GM23248 (cell line): Measurements from ENCODE around the gene COX6A1. TPM values are rescaled to one million over a fixed set of nuclear protein-coding genes. Genes with fewer than 3 reads are reported as not detected.

Source experiments
- DNase-seq: peaks from one replicate; pipeline ENCODE4 v3.0.0-alpha.2; 2015
- H2AFZ ChIP-seq: fragments of 200-600 bp; sonication (generic); 2 replicates; pipeline ENCODE4 v1.6.1; 2016; ENCODE audit warnings: antibody characterized with exemption
- H3F3A ChIP-seq: fragments of 200-600 bp; sonication (generic); 2 replicates; pipeline ENCODE4 v1.6.1; 2016; ENCODE audit warnings: mild to moderate bottlenecking, antibody characterized with exemption, mixed run types; ENCODE audit not compliant: insufficient read depth
- H3K27ac ChIP-seq: fragments of 200-600 bp; sonication (generic); 2 replicates; pipeline ENCODE4 v1.5.1; 2016; ENCODE audit warnings: mild to moderate bottlenecking
- H3K27me3 ChIP-seq: fragments of 200-600 bp; sonication (generic); replicated peaks from 2 replicates; pipeline ENCODE4 v1.6.1; 2016; ENCODE audit warnings: mild to moderate bottlenecking; ENCODE audit not compliant: insufficient read depth
- H3K36me3 ChIP-seq: fragments of 200-600 bp; sonication (generic); 2 replicates; pipeline ENCODE4 v1.6.1; 2016; ENCODE audit warnings: low read depth, mild to moderate bottlenecking
- H3K4me1 ChIP-seq: fragments of 200-600 bp; sonication (generic); 2 replicates; pipeline ENCODE4 v1.6.1; 2016; ENCODE audit warnings: mild to moderate bottlenecking; ENCODE audit not compliant: insufficient read depth
- H3K4me2 ChIP-seq: fragments of 200-600 bp; sonication (generic); one replicate; pipeline ENCODE4 v1.6.1; 2016; ENCODE audit warnings: mild to moderate bottlenecking; ENCODE audit not compliant: unreplicated experiment
- H3K4me3 ChIP-seq: fragments of 200-600 bp; sonication (generic); 2 replicates; pipeline ENCODE4 v1.5.1; 2016; ENCODE audit warnings: mild to moderate bottlenecking
- H3K79me2 ChIP-seq: fragments of 200-600 bp; sonication (generic); 2 replicates; pipeline ENCODE4 v1.6.1; 2016; ENCODE audit warnings: mild to moderate bottlenecking; ENCODE audit not compliant: insufficient read depth
- H3K9ac ChIP-seq: fragments of 200-600 bp; sonication (generic); 2 replicates; pipeline ENCODE4 v1.6.1; 2016; ENCODE audit warnings: mild to moderate bottlenecking
- H3K9me2 ChIP-seq: fragments of 200-600 bp; sonication (generic); 2 replicates; pipeline ENCODE4 v1.6.1; 2016; ENCODE audit warnings: mixed run types, mild to moderate bottlenecking, moderate library complexity; ENCODE audit not compliant: insufficient read depth
- H3K9me3 ChIP-seq: fragments of 200-600 bp; sonication (generic); one replicate; pipeline ENCODE4 v1.6.1; 2017; ENCODE audit warnings: low read depth
- H4K20me1 ChIP-seq: fragments of 200-600 bp; sonication (generic); 2 replicates; pipeline ENCODE4 v1.6.0; 2016; ENCODE audit not compliant: insufficient read depth
- EZH2 ChIP-seq: fragments of 200-600 bp; sonication (generic); IDR thresholded peaks from 2 replicates; pipeline ENCODE4 v1.6.1; 2018; ENCODE audit warnings: antibody characterized with exemption, mild to moderate bottlenecking; ENCODE audit not compliant: insufficient read depth, poor library complexity, severe bottlenecking
- EZH2phosphoT487 ChIP-seq: fragments of 200-600 bp; sonication (generic); IDR thresholded peaks from 2 replicates; pipeline ENCODE4 v1.6.1; 2018; ENCODE audit warnings: antibody characterized with exemption, moderate library complexity, mild to moderate bottlenecking, low read depth; ENCODE audit not compliant: insufficient read depth
- WGBS, 2 experiments: methylation state at CpG; one replicate each; pipeline ENCODE4 v1.1.6; 2015 to 2017; ENCODE audit warnings: low lambda C conversion rate in 2 of 2, low coverage in 1 of 2; ENCODE audit errors: missing lambda C conversion rate in 2 of 2; 5-methylcytosine and 5-hydroxymethylcytosine counted together
- in situ Hi-C: fragments of 300-500 bp; cut with MboI; formaldehyde crosslinking; loops from 2 replicates; pipeline ENCODE4 v1.15.0; 2020
- polyA plus RNA-seq: library from polyadenylated mRNA; unstranded; fragments of >200 nt; fragmentation: Nextera tagmentation; extraction: Ambion mirVana; gene quantifications from 2 replicates; pipeline ENCODE4 v1.2.1, GENCODE V29; 2016
- total RNA-seq: library from RNA; depleted of rRNA; stranded (reverse); fragments of >200 nt; shearing (Covaris generic); gene quantifications from 2 replicates; pipeline ENCODE4 v1.2.3, GENCODE V29; 2014

COX6A1 gene
- total and polyA plus RNA-seq, 2 experiments from 2014 or later = 358 to 806 TPM

DNA sequence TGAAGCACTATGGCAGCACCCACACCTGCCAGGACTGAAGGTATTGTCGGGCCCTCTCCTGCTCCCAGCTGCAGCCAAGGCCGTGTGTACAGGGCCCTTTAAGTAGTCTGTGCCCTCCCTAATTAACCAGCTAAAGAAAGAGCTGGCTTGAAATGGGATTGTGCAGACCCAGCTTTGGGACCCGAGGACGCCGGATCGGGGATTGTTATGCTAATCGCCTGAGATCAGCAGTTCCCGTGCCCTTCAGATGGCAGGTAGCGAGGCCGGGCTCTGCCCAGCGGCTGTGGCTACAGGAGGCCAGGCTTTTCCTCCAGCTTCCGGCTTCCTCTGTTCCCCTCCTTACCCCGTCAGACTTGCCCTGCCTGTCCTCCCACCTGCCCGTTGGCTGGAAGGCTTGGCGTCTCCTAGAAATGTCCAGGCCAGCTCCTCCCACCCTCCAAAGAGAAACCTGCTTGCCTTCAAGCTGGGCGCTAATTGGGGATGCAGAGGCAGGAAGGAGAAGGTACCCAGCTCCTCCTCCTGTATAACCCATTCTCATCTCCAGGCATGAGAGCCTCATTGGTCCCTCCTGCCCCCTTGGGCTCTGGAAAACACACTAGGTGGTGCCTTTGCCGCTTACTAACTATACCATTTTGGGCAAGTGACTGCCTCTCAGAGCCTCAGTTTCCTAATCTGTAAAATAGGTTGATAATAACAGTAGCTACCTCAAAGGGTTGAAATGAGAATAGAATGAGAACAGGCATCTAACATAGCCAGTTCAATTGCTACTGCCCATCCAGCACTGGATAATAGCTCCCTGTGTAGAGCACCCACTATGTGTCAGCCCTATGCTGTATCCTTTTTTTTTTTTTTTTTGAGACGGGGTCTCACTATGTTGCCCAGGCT is 43.2 kb upstream of the COX6A1 start:
- Histone ChIP-seq H3K27me3 (peaks cover 21% of the 10 kb centered on the region), H3K9me2 (no peaks in the 10 kb centered on the region), H2AFZ (no peak overlapping the region), H3K79me2 (no peaks in the 10 kb centered on the region), H3F3A (no peaks in the 10 kb centered on the region), H3K36me3 (no peaks in the 10 kb centered on the region), H3K4me1 (no peaks in the 10 kb centered on the region), H3K4me2 (no peak overlapping the region), H3K9me3 (no peaks in the 10 kb centered on the region), H4K20me1 (no peaks in the 10 kb centered on the region), H3K4me3 (no peak overlapping the region), H3K9ac (no peak overlapping the region), H3K27ac (no peak overlapping the region)
- no peak for DNase-seq
- in situ Hi-C loops = no loop called here
- TF ChIP-seq EZH2 (no peak), EZH2phosphoT487 (no peak)
- 16 to 19% methylated on average over 18 of the region's 18 CpGs for WGBS, 2 experiments

DNA sequence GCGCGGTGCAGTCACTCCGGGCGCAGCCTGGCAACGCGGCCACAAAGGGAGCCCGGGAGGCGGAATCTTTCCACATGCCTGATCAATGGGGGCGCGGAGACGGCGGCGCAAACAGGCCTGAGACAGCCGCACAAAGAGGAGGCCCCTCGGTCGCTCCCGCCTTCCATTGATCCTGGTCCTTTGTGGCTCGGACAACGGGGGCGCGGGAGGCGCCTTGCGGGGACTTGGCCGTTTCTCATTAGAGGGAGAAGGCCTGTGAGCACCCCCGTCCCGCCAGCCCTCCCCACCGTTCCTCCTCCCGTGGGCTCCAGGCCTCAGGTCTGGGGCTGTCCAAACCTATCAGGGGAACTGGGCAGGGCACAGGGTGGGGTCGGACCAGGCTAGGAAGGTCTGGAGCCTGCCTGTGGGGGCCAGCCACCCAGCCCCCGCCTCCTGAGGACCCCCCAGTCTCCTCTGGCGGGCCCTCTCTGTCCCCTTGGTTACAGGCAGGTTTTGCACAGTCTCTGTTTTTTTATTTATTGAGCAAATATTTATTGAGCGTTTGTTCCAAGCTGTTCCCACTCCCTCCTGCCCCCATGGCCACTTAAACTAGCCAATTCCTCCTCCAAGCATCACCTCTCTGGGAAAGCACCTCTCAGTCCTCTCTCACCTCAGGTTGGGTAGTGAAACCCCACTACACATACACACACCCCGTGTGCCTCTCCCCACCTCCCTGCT is 39.9 kb upstream of the COX6A1 start:
- no peak overlapping the region for H3K4me3 ChIP-seq
- H2AFZ ChIP-seq = no peak overlapping the region
- H3K9me2 ChIP-seq = no peaks in the 10 kb centered on the region
- no peak overlapping the region for H3K4me2 ChIP-seq
- H3K36me3 ChIP-seq = no peaks in the 10 kb centered on the region
- no peaks in the 10 kb centered on the region for H3F3A ChIP-seq
- H4K20me1 ChIP-seq = no peaks in the 10 kb centered on the region
- no peak overlapping the region for H3K9ac ChIP-seq
- WGBS, 2 experiments = 39 to 43% methylated on average over 30 to 33 of the region's 33 CpGs
- in situ Hi-C loops = no loop called here
- H3K27me3 ChIP-seq = peaks cover 25% of the 10 kb centered on the region
- no peak for DNase-seq
- H3K9me3 ChIP-seq = no peaks in the 10 kb centered on the region
- no peaks in the 10 kb centered on the region for H3K4me1 ChIP-seq
- H3K27ac ChIP-seq = no peak overlapping the region
- no peak for TF ChIP-seq EZH2phosphoT487
- no peak for TF ChIP-seq EZH2
- H3K79me2 ChIP-seq = no peaks in the 10 kb centered on the region

DNA sequence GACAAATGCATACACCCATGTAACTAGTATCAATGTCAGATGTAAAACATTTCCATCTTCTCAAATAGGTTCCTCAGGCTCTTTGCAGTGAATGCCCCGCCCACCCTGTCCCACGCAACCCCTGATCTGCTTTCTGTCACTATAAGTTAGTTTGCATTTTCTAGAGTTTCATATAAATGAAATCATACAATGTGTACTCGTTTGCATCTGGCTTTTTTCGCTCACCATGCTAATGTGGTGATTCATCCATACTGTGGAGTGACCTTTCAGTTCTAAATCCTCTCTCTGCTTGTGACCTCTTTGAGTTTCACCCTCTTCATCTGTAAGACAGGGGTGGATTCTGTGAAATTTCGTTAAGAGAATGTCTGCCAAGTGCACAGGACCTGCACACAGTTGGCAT is 38.4 kb upstream of the COX6A1 start:
- 24 to 42% methylated on average over 5 of the region's 5 CpGs for WGBS, 2 experiments
- H3K4me2 ChIP-seq = no peak overlapping the region
- H3K36me3 ChIP-seq = no peaks in the 10 kb centered on the region
- H3K9me3 ChIP-seq = no peaks in the 10 kb centered on the region
- DNase-seq = peak; percentile 53
- H3K27me3 ChIP-seq = peaks cover 21% of the 10 kb centered on the region
- H3K9ac ChIP-seq = no peak overlapping the region
- H3F3A ChIP-seq = no peaks in the 10 kb centered on the region
- in situ Hi-C loops = no loop called here
- H3K79me2 ChIP-seq = no peaks in the 10 kb centered on the region
- H3K4me1 ChIP-seq = no peaks in the 10 kb centered on the region
- no peaks in the 10 kb centered on the region for H4K20me1 ChIP-seq
- no peak overlapping the region for H3K27ac ChIP-seq
- no peak overlapping the region for H3K4me3 ChIP-seq
- no peaks in the 10 kb centered on the region for H3K9me2 ChIP-seq
- H2AFZ ChIP-seq = no peak overlapping the region
- TF ChIP-seq EZH2phosphoT487 = no peak
- no peak for TF ChIP-seq EZH2

DNA sequence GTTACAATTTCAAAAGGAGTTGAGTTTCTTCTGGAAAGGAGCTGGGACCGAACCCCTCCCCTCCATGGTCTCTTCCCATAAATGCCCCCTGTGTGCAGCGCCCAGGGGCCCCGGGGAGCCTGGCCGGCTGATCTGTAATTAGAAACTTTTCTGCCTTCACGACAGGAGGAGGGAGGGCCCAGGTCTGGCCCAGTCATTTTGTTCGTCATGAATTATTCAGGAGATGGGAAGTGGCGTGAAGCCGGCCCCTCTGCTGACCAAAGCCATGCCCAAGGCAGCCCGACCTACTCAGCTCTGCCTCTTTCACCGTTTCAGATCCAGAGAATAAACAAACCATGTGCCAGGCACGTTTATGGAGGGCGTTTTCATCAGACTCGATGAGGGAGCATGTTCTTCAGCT is 35.7 kb upstream of the COX6A1 start:
- in situ Hi-C loops = no loop called here
- no peaks in the 10 kb centered on the region for H3K9me2 ChIP-seq
- TF ChIP-seq EZH2phosphoT487 (no peak), EZH2 (no peak)
- H3K4me3 ChIP-seq = no peak overlapping the region
- no peak overlapping the region for H3K9ac ChIP-seq
- H3K4me2 ChIP-seq = no peak overlapping the region
- H2AFZ ChIP-seq = no peak overlapping the region
- no peaks in the 10 kb centered on the region for H3K9me3 ChIP-seq
- 27 to 34% methylated on average over 13 of the region's 13 CpGs for WGBS, 2 experiments
- H3K27ac ChIP-seq = no peak overlapping the region
- no peaks in the 10 kb centered on the region for H3F3A ChIP-seq
- H3K36me3 ChIP-seq = no peaks in the 10 kb centered on the region
- peaks cover 9% of the 10 kb centered on the region for H3K27me3 ChIP-seq
- no peaks in the 10 kb centered on the region for H3K79me2 ChIP-seq
- no peaks in the 10 kb centered on the region for H4K20me1 ChIP-seq
- no peaks in the 10 kb centered on the region for H3K4me1 ChIP-seq
- DNase-seq = no peak
